K562 (cell line): ENCODE measurements around the gene CPPED1. TPM values are rescaled to one million over a fixed set of nuclear protein-coding genes. Genes with fewer than 3 reads are reported as not detected.

Experiments used
- ATAC-seq: fragments of 200-7000 bp; cut with Tn5 transposase; 3 replicates; pipeline ENCODE4 v1.9.1; 2020; ENCODE audit warnings: moderate library complexity
- BruUV-seq: library from RNA; stranded (reverse); fragments of 400-500 nt; replicated peaks from 2 replicates; lab custom pipeline; 2021; lab: Mats Ljungman, UMichigan
- CTCF ChIA-PET: fragments of 300-600 bp; formaldehyde crosslinking; extraction: SDS; loops from one replicate; lab custom pipeline; 2021; ENCODE audit warnings: low intra/inter-chr PET ratio; lab: Yijun Ruan, JAX
- POLR2A ChIA-PET: fragments of 300-600, 350-650 bp; sonication (Branson Sonifier 250); formaldehyde crosslinking; extraction: SDS; loops from one replicate; lab custom pipeline; 2021; ENCODE audit warnings: antibody characterized with exemption, inconsistent platforms; lab: Yijun Ruan, JAX
- DNase-seq, 4 experiments: peaks; one replicate each; pipeline versions ENCODE4 v3.0.0 to v3.0.0-alpha.2; 2011 to 2018; ENCODE audit warnings: low spot score in 3 of 4, mixed read lengths in 3 of 4; ENCODE audit errors: extremely low read depth in 1 of 4
- FAIRE-seq: peaks from 2 replicates; lab custom pipeline; 2011; peaks lifted over from hg19 to GRCh38; lab: Jason Lieb, UNC
- H2AFZ ChIP-seq: 2 replicates; pipeline ENCODE4 v1.6.0; 2011; ENCODE audit warnings: low read depth, low read length, control low read depth, inconsistent platforms
- H3K27ac ChIP-seq: fragments of 200-600 bp; 3 replicates; pipeline ENCODE4 v1.8.0; 2011; ENCODE audit warnings: low read depth, mild to moderate bottlenecking, control low read depth, inconsistent platforms, low read length, moderate library complexity, mixed read lengths; ENCODE audit errors: extremely low read depth
- H3K27me3 ChIP-seq, 2 experiments: fragments of 300-600 bp in 1 of 2; 2 replicates in 1 of 2; 3 replicates in 1 of 2; pipeline versions ENCODE4 v1.6.0 to v1.8.0; 2011; ENCODE audit warnings: inconsistent platforms in 2 of 2, low read length in 2 of 2, mild to moderate bottlenecking in 1 of 2, mixed read lengths in 1 of 2, moderate library complexity in 1 of 2; ENCODE audit not compliant: control insufficient read depth in 2 of 2, insufficient read depth in 2 of 2
- H3K36me3 ChIP-seq: fragments of 300-600 bp; 3 replicates; pipeline ENCODE4 v1.8.0; 2011; ENCODE audit warnings: mild to moderate bottlenecking, low read length, inconsistent platforms; ENCODE audit not compliant: control insufficient read depth, insufficient read depth
- H3K4me1 ChIP-seq, 2 experiments: fragments of 200-600 bp in 1 of 2; replicated peaks in 1 of 2; 2 replicates in 1 of 2; 3 replicates in 1 of 2; pipeline versions ENCODE4 v1.5.1 to v1.8.0; 2011; ENCODE audit warnings: inconsistent platforms in 2 of 2, low read length in 2 of 2, mild to moderate bottlenecking in 1 of 2, mixed read lengths in 1 of 2, moderate library complexity in 1 of 2; ENCODE audit not compliant: control insufficient read depth in 2 of 2, insufficient read depth in 2 of 2
- H3K4me2 ChIP-seq: 2 replicates; pipeline ENCODE4 v1.6.1; 2011; ENCODE audit warnings: low read length, control low read depth, inconsistent platforms, mixed read lengths; ENCODE audit not compliant: insufficient read depth
- H3K4me3 ChIP-seq: fragments of 200-600 bp; sonication (generic), shearing (Covaris generic); 2 replicates; pipeline ENCODE4 v1.5.1; 2016; ENCODE audit warnings: control low read depth, inconsistent platforms
- H3K79me2 ChIP-seq: fragments of 200-600 bp; 3 replicates; pipeline ENCODE4 v1.8.0; 2011; ENCODE audit warnings: low read length, inconsistent platforms; ENCODE audit not compliant: control insufficient read depth, insufficient read depth
- H3K9ac ChIP-seq, 2 experiments: 2 replicates each; pipeline versions ENCODE4 v1.6.0 to v1.6.1; 2011; ENCODE audit warnings: low read depth in 2 of 2, low read length in 2 of 2, control low read depth in 1 of 2, inconsistent platforms in 1 of 2, mild to moderate bottlenecking in 1 of 2, mixed read lengths in 1 of 2; ENCODE audit not compliant: insufficient read depth in 1 of 2
- H3K9me1 ChIP-seq: one replicate; pipeline ENCODE4 v1.6.0; 2011; ENCODE audit warnings: inconsistent platforms, mild to moderate bottlenecking, low read length, moderate library complexity; ENCODE audit not compliant: control insufficient read depth, insufficient read depth
- H3K9me3 ChIP-seq: replicated peaks from 2 replicates; pipeline ENCODE4 v1.5.1; 2011; ENCODE audit warnings: low read depth, low read length, inconsistent platforms; ENCODE audit not compliant: control insufficient read depth, insufficient read depth
- H4K20me1 ChIP-seq: replicated peaks from 2 replicates; pipeline ENCODE4 v1.6.1; 2011; ENCODE audit warnings: low read length, inconsistent platforms, mixed read lengths; ENCODE audit not compliant: control insufficient read depth, insufficient read depth
- HNRNPH1 ChIP-seq: fragments of 200-400 bp; formaldehyde crosslinking; optimal IDR thresholded peaks from 2 replicates; pipeline ENCODE3; 2017; ENCODE audit warnings: low read depth, mild to moderate bottlenecking, low read length, moderate library complexity
- RCOR1 ChIP-seq, 2 experiments: IDR thresholded peaks; 2 replicates each; pipeline ENCODE4 v1.6.1; 2012; ENCODE audit warnings: low read depth in 2 of 2, low read length in 2 of 2, borderline replicate concordance in 1 of 2, improper control_type of control experiment in 1 of 2
- SMARCA5 ChIP-seq: fragments of 450-650 bp; IDR thresholded peaks from 2 replicates; pipeline ENCODE4 v1.6.1; 2016
- ZFP30 ChIP-seq: fragments of 250-450 bp; sonication (Bioruptor Pico); IDR thresholded peaks from 2 replicates; pipeline ENCODE4 v1.8.0; 2022; ENCODE audit warnings: moderate library complexity, mild to moderate bottlenecking, inconsistent platforms, borderline replicate concordance
- WGBS: fragments of 100-300 bp; shearing (Covaris generic); methylation state at CpG from one replicate; pipeline ENCODE4 v1.1.6; 2016; ENCODE audit warnings: low coverage, mixed read lengths; ENCODE audit not compliant: insufficient coverage; ENCODE audit errors: missing lambda C conversion rate; 5-methylcytosine and 5-hydroxymethylcytosine counted together
- in situ Hi-C: fragments of 300-500 bp; cut with MboI; formaldehyde crosslinking; loops from 4 replicates; pipeline ENCODE4 v1.15.0; 2018; ENCODE audit warnings: inconsistent platforms, mixed read lengths
- intact Hi-C: fragments of 100-400 bp; cut with micrococcal nuclease; formaldehyde crosslinking; loops from 2 replicates; pipeline ENCODE4 v1.14.2; 2022
- polyA plus RNA-seq, 8 experiments: library from polyadenylated mRNA; depleted of rRNA in 4 of 8; stranded (reverse) in 5 of 8; unstranded in 3 of 8; fragments of >200 nt; fragmentation: Nextera tagmentation in 2 of 8; fragmentation: Illumina TruSeq in 1 of 8; extraction: Ambion mirVana in 2 of 8; extraction: Trizol in 1 of 8; gene quantifications; 2 replicates each; pipeline versions ENCODE4 v1.2.1 to v1.2.3, GENCODE V29; 2011 to 2014; ENCODE audit warnings: inconsistent platforms in 1 of 8, missing spikeins in 1 of 8
- total RNA-seq, 7 experiments: library from RNA; depleted of rRNA in 6 of 7; stranded (reverse); fragments of >200 nt in 6 of 7; fragmentation: Illumina TruSeq in 2 of 7; extraction: Trizol in 2 of 7; gene quantifications; 2 replicates each; pipeline versions ENCODE4 v1.2.1 to v1.2.3, GENCODE V29; 2011 to 2021; ENCODE audit warnings: low replicate concordance in 1 of 7
- TF ChIP-seq, protein P1 (sequence below): fragments of 250-450 bp; sonication (Bioruptor Pico); IDR thresholded peaks from 2 replicates; pipeline ENCODE4 v1.4.0; 2020; ENCODE audit warnings: mild to moderate bottlenecking, moderate library complexity, borderline replicate concordance
- TF ChIP-seq, protein P2 (sequence below): fragments of 250-450 bp; sonication (Bioruptor Pico); IDR thresholded peaks from 2 replicates; pipeline ENCODE4 v1.8.0; 2022; ENCODE audit warnings: inconsistent platforms, mild to moderate bottlenecking, moderate library complexity, borderline replicate concordance
- TF ChIP-seq, protein P3 (sequence below): fragments of 450-650 bp; formaldehyde crosslinking; IDR thresholded peaks from 2 replicates; pipeline ENCODE4 v1.4.0; 2020; ENCODE audit warnings: mild to moderate bottlenecking, moderate library complexity
- TF ChIP-seq, protein P4 (sequence below), 2 experiments: fragments of 450-650 bp; IDR thresholded peaks; 2 replicates each; pipeline ENCODE4 v1.6.1; 2018; ENCODE audit warnings: mild to moderate bottlenecking in 2 of 2, low read depth in 1 of 2; ENCODE audit not compliant: partially characterized antibody in 2 of 2

CPPED1 gene
- total and polyA plus RNA-seq, 9 of the 15 experiments (the other 6 are each of a cell fraction or from before 2014, with no cell fraction given), result 7.5 to 25.7 (median 16.9) TPM

DNA sequence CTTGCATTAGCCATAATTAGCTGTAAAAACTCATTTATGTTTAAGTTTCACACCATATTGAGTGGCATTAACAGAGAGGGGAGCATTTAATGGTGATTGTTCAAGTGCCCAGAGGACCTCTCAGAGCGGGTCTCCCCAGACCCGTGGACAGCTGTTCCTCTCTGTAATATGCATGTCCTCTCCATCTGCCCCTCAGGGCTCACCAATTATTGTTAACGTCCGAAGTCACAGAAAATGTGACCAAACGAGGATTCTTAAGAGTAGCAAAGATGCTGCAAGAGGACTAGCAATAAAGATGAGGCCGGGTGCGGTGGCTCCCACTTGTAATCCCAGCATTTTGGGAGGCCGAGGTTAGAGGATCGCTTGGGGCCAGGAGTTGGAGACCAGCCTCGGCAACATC, 130.2 kb downstream of the CPPED1 start:
- Histone ChIP-seq H3K4me1 (peaks cover 0 to 11% of the 10 kb centered on the region in 2 experiments; a peak in 3 of 5 replicates), H3K79me2 (no peaks in the 10 kb centered on the region), H3K9me3 (0 out of 2 replicates have a peak, but pooled peaks cover 2% of the 10 kb centered on the region), H4K20me1 (0 out of 2 replicates have a peak, but pooled peaks cover 3% of the 10 kb centered on the region), H3K4me3 (no peak overlapping the region), H3K36me3 (no peaks in the 10 kb centered on the region), H3K9me1 (no peaks in the 10 kb centered on the region), H3K4me2 (no peak overlapping the region), H3K9ac (no peak overlapping the region), H3K27ac (no peak overlapping the region), H3K27me3 (no peaks in the 10 kb centered on the region), H2AFZ (no peak overlapping the region)
- ChIA-PET CTCF (no interaction called here), POLR2A (no interaction called here)
- no TSS peak for BruUV-seq
- intact Hi-C loops, result no loop called here
- no peak for ATAC-seq
- WGBS, result 68% methylated on average over 10 of the region's 10 CpGs
- FAIRE-seq, result no peak
- in situ Hi-C loops, result no loop called here
- DNase-seq, result no peak
- TF ChIP-seq SMARCA5 (no peak), ZFP30 (CRISPR knock-in tag) (no peak), HNRNPH1 (no peak), RCOR1 (IDR thresholded peaks at IDR 0.05; ENCODE audit: borderline replicate concordance in 1 of 2, low read depth in 2 of 2, low read length in 2 of 2) (no peak)
- TF ChIP-seq, protein P1, sequence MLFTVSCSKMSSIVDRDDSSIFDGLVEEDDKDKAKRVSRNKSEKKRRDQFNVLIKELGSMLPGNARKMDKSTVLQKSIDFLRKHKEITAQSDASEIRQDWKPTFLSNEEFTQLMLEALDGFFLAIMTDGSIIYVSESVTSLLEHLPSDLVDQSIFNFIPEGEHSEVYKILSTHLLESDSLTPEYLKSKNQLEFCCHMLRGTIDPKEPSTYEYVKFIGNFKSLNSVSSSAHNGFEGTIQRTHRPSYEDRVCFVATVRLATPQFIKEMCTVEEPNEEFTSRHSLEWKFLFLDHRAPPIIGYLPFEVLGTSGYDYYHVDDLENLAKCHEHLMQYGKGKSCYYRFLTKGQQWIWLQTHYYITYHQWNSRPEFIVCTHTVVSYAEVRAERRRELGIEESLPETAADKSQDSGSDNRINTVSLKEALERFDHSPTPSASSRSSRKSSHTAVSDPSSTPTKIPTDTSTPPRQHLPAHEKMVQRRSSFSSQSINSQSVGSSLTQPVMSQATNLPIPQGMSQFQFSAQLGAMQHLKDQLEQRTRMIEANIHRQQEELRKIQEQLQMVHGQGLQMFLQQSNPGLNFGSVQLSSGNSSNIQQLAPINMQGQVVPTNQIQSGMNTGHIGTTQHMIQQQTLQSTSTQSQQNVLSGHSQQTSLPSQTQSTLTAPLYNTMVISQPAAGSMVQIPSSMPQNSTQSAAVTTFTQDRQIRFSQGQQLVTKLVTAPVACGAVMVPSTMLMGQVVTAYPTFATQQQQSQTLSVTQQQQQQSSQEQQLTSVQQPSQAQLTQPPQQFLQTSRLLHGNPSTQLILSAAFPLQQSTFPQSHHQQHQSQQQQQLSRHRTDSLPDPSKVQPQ (CRISPR knock-in tag), result no peak
- TF ChIP-seq, protein P2, sequence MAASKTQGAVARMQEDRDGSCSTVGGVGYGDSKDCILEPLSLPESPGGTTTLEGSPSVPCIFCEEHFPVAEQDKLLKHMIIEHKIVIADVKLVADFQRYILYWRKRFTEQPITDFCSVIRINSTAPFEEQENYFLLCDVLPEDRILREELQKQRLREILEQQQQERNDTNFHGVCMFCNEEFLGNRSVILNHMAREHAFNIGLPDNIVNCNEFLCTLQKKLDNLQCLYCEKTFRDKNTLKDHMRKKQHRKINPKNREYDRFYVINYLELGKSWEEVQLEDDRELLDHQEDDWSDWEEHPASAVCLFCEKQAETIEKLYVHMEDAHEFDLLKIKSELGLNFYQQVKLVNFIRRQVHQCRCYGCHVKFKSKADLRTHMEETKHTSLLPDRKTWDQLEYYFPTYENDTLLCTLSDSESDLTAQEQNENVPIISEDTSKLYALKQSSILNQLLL, result no peak
- TF ChIP-seq, protein P3, sequence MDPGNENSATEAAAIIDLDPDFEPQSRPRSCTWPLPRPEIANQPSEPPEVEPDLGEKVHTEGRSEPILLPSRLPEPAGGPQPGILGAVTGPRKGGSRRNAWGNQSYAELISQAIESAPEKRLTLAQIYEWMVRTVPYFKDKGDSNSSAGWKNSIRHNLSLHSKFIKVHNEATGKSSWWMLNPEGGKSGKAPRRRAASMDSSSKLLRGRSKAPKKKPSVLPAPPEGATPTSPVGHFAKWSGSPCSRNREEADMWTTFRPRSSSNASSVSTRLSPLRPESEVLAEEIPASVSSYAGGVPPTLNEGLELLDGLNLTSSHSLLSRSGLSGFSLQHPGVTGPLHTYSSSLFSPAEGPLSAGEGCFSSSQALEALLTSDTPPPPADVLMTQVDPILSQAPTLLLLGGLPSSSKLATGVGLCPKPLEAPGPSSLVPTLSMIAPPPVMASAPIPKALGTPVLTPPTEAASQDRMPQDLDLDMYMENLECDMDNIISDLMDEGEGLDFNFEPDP (CRISPR knock-in tag), result no peak
- TF ChIP-seq, protein P4, sequence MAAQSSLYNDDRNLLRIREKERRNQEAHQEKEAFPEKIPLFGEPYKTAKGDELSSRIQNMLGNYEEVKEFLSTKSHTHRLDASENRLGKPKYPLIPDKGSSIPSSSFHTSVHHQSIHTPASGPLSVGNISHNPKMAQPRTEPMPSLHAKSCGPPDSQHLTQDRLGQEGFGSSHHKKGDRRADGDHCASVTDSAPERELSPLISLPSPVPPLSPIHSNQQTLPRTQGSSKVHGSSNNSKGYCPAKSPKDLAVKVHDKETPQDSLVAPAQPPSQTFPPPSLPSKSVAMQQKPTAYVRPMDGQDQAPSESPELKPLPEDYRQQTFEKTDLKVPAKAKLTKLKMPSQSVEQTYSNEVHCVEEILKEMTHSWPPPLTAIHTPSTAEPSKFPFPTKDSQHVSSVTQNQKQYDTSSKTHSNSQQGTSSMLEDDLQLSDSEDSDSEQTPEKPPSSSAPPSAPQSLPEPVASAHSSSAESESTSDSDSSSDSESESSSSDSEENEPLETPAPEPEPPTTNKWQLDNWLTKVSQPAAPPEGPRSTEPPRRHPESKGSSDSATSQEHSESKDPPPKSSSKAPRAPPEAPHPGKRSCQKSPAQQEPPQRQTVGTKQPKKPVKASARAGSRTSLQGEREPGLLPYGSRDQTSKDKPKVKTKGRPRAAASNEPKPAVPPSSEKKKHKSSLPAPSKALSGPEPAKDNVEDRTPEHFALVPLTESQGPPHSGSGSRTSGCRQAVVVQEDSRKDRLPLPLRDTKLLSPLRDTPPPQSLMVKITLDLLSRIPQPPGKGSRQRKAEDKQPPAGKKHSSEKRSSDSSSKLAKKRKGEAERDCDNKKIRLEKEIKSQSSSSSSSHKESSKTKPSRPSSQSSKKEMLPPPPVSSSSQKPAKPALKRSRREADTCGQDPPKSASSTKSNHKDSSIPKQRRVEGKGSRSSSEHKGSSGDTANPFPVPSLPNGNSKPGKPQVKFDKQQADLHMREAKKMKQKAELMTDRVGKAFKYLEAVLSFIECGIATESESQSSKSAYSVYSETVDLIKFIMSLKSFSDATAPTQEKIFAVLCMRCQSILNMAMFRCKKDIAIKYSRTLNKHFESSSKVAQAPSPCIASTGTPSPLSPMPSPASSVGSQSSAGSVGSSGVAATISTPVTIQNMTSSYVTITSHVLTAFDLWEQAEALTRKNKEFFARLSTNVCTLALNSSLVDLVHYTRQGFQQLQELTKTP (IDR thresholded peaks at IDR 0.05; ENCODE audit: low read depth in 1 of 2, partially characterized antibody in 2 of 2), result no peak
